HUES6 (cell line): ENCODE measurements around the gene THOC5.
"Not testable (repeated sequence)": the region's sequence is repeated elsewhere in the genome, so short reads cannot be mapped to it uniquely, and the experiment has no call there.

Experiments used
- H3K27ac ChIP-seq: 2 replicates; pipeline ENCODE4 v1.7.0; 2013; ENCODE audit warnings: low read depth, mild to moderate bottlenecking, low read length, inconsistent platforms
- H3K27me3 ChIP-seq: 2 replicates; pipeline ENCODE4 v1.6.1; 2013; ENCODE audit warnings: low read length; ENCODE audit not compliant: control insufficient read depth, insufficient read depth
- H3K36me3 ChIP-seq: 2 replicates; pipeline ENCODE4 v1.6.1; 2013; ENCODE audit warnings: low read length; ENCODE audit not compliant: control insufficient read depth, insufficient read depth
- H3K4me1 ChIP-seq: 2 replicates; pipeline ENCODE4 v1.6.1; 2013; ENCODE audit warnings: low read length; ENCODE audit not compliant: control insufficient read depth, insufficient read depth
- H3K4me3 ChIP-seq: 2 replicates; pipeline ENCODE4 v1.5.1; 2013; ENCODE audit warnings: low read depth, low read length
- H3K9ac ChIP-seq: one replicate; pipeline ENCODE4 v1.6.1; 2013; ENCODE audit warnings: mild to moderate bottlenecking, low read length
- H3K9me3 ChIP-seq: 2 replicates; pipeline ENCODE4 v1.6.1; 2013; ENCODE audit warnings: low read depth, low read length; ENCODE audit not compliant: control insufficient read depth, insufficient read depth

Gene THOC5

GRCh38 chr22:29553351-29554224 is at the start of gene THOC5:
Gene THOC5 (minus strand): TSS chr22:29553757. CDS start chr22:29549147, 4,610 bp downstream.
- Histone ChIP-seq H3K9ac (peak within 1 kb of the TSS; percentile 75), H3K9me3 (no peaks in the 10 kb centered on the region; the same call in 1 of the 2 replicates), H3K27me3 (no peaks in the 10 kb centered on the region), H3K36me3 (peaks cover 58% of the 10 kb centered on the region), H3K4me1 (no peaks in the 10 kb centered on the region), H3K4me3 (peak within 1 kb of the TSS; percentile 79), H3K27ac (peak within 1 kb of the TSS; percentile 44; the same call in 1 of the 2 replicates)

DNA sequence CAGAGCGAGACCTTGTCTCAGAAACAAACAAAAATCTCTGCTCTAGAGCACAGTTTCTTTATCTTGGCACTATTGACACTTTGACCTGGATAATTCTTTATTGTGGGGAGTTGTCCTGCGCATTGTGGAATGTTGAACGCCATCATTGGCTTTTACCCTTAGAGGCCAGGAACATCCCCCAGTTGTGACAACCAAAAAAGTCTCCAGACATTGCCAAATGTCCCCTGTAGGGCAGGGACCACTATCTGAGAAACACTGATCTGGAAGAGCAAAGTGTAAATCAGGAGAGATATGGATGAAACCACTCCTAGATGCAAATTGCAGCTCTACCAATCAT is 45.1 kb upstream of the THOC5 start:
- Histone ChIP-seq H3K27me3 (no peaks in the 10 kb centered on the region), H3K9me3 (no peaks in the 10 kb centered on the region), H3K36me3 (no peaks in the 10 kb centered on the region), H3K4me3 (no peak overlapping the region), H3K9ac (no peak overlapping the region), H3K27ac (no peak overlapping the region), H3K4me1 (no peaks in the 10 kb centered on the region)

DNA sequence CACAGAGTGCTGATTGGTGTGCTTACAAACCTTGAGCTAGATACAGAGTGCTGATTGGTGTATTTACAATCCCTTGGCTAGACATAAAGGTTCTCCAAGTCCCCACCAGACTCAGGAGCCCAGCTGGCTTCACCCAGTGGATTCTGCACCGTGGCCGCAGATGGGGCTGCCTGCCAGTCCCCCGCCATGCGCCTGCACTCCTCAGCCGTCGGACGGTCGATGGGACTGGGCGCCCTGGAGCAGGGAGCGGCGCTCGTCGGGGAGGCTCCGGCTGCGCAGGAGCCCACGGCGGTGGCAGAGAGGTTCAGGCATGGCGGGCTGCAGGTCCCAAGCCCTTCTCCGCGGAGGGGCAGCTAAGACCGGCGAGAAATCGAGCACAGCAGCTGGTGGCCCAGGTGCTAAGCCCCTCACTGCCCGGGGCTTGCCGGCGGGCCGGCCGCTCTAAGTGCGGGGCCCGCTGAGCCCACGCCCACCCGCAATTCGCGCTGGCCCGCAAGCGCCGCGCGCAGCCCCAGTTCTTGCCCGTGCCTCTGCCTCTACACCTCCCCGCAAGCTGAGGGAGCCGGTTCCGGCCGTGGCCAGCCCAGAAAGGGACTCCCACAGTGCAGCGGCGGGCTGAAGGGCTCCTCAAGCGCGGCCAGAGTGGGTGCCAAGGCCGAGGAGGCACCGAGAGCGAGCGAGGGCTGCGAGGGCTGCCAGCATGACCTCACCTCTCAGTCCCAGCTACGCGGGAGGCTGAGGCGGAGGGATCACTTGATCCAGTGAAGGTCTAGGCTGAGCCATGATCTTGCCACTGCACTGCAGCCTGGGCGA is 44.5 kb upstream of the THOC5 start:
- not testable (repeated sequence) for H3K9ac ChIP-seq, H3K4me1 ChIP-seq, H3K9me3 ChIP-seq, H3K36me3 ChIP-seq, H3K4me3 ChIP-seq, H3K27ac ChIP-seq, H3K27me3 ChIP-seq

DNA sequence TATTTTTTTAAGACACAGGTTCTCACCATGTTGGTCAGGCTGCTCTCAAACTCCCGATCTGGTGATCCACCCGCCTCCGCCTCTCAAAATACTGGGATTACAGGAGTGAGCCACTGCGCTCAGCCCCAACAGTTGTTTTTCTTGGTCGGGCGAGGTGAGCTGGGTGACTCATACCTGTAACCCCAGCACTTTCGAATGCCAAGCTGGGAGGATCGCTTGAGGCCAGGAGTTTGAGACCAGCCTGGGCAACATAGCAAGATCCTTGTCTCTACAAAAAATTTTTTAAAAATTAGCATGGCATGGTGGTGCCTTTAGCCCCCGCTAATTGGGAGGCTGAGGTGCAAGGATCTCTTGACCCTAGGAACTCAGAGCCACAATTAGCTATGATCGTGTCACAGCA is 42.9 kb upstream of the THOC5 start:
- no peaks in the 10 kb centered on the region for H3K9me3 ChIP-seq
- H3K36me3 ChIP-seq: no peaks in the 10 kb centered on the region
- H3K27ac ChIP-seq: no peak overlapping the region
- H3K4me1 ChIP-seq: no peaks in the 10 kb centered on the region
- H3K27me3 ChIP-seq: no peaks in the 10 kb centered on the region
- no peak overlapping the region for H3K4me3 ChIP-seq
- no peak overlapping the region for H3K9ac ChIP-seq

GRCh38 chr22:29594447-29594846 is 40.9 kb upstream of the THOC5 start:
- not testable (repeated sequence) for H3K9ac ChIP-seq, H3K4me3 ChIP-seq, H3K27ac ChIP-seq, H3K36me3 ChIP-seq, H3K9me3 ChIP-seq, H3K27me3 ChIP-seq, H3K4me1 ChIP-seq

DNA sequence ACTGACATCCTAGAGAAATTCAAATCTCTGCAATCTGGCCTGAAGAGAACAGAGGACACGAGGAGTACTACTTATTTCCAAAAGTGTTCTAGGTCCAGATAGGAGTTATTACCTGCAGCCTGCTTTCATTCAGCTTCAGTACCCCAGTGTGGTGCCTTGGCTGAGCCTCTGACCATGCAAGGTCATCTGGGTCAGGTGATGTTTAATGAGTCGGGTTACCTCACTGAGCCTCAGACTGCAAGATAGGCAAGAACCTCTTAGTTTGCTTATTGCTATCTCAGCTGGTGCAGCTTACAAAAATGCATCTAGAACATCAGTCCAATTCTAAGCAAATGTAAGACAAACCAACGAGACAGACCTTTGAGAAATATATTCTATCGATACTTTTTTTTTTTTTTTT is 40.4 kb upstream of the THOC5 start:
- H3K27me3 ChIP-seq: no peaks in the 10 kb centered on the region
- no peaks in the 10 kb centered on the region for H3K9me3 ChIP-seq
- no peak overlapping the region for H3K27ac ChIP-seq
- no peaks in the 10 kb centered on the region for H3K4me1 ChIP-seq
- no peak overlapping the region for H3K4me3 ChIP-seq
- no peak overlapping the region for H3K9ac ChIP-seq
- H3K36me3 ChIP-seq: no peaks in the 10 kb centered on the region

DNA sequence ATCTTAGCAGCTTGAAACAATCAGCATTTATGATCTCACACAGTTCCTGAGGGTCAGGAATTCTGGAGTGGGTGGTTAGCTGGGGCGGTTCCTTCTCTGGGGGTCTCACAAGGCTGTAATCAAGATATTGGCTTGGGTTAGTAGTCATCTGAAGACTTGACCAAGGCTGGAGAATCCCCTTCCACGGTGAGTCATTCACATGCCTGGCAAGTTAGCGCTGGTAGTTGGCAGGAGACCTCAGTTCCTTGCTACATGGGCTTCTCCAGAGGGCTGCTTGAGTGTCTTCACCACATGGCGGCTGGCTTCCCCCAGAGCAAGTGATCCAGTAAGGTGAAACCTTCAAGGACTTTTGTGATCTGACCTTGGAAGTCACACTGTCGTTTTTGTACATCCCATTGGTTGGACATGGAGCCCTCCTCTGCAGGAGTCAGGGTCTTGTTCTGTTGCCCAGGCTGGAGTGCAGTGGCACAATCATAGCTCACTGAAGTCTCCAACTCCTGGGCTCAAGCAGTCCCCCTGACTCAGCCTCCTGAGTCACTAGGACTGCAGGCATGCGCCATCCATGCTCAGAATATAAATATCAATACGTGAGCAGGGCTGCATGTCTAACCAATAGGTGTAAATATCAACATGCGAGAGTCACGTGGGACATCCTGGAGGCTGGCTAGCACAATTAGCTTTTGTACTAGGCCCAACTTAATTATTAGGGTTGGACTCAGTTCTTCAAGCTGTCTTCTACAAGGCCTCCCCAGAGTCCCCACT is 34.6 kb upstream of the THOC5 start:
- no peaks in the 10 kb centered on the region for H3K36me3 ChIP-seq
- H3K27ac ChIP-seq: no peak overlapping the region
- no peak overlapping the region for H3K4me3 ChIP-seq

GRCh38 chr22:29586193-29586705 is 32.7 kb upstream of the THOC5 start:
- H3K9ac ChIP-seq, H3K27me3 ChIP-seq, H3K4me3 ChIP-seq, H3K4me1 ChIP-seq, H3K27ac ChIP-seq, H3K36me3 ChIP-seq, H3K9me3 ChIP-seq: not testable (repeated sequence)

More for the DNA sequence above, 34.6 kb upstream of the THOC5 start:
- H3K27me3 ChIP-seq: no peaks in the 10 kb centered on the region
- H3K4me1 ChIP-seq: no peaks in the 10 kb centered on the region
- no peak overlapping the region for H3K9ac ChIP-seq
- H3K9me3 ChIP-seq: no peaks in the 10 kb centered on the region

- Histone ChIP-seq H3K27me3 (no peaks in the 10 kb centered on the region), H3K36me3 (no peaks in the 10 kb centered on the region), H3K27ac (no peak overlapping the region), H3K4me1 (peaks cover 3% of the 10 kb centered on the region), H3K9ac (no peak overlapping the region), H3K4me3 (no peak overlapping the region), H3K9me3 (no peaks in the 10 kb centered on the region)
These were observed 31.4 kb upstream of the THOC5 start for GRCh38 chr22:29584975-29585374.

GRCh38 chr22:29581799-29582198 is 28.2 kb upstream of the THOC5 start:
- Histone ChIP-seq H3K27me3 (no peaks in the 10 kb centered on the region), H3K27ac (no peak overlapping the region), H3K36me3 (peaks cover 7% of the 10 kb centered on the region; the same call in 1 of the 2 replicates), H3K4me3 (peak overlapping the region; percentile 86; the same call in 1 of the 2 replicates), H3K9ac (no peak overlapping the region), H3K9me3 (no peaks in the 10 kb centered on the region), H3K4me1 (peaks cover 9% of the 10 kb centered on the region)
